Epithelial cell of esophagus (primary cell): Measurements from ENCODE around the gene RNF175.
"Not testable (repeated sequence)": the region's sequence is repeated elsewhere in the genome, so short reads cannot be mapped to it uniquely, and the experiment has no call there.

Experiments
- DNase-seq: peaks from one replicate; pipeline ENCODE4 v3.0.0; 2010; ENCODE audit warnings: low read depth
- H3K4me3 ChIP-seq: 2 replicates; pipeline ENCODE4 v1.5.1; 2011; ENCODE audit warnings: mild to moderate bottlenecking, low read length, control low read depth
- TF ChIP-seq, protein P1 (sequence below): IDR thresholded peaks from 2 replicates; pipeline ENCODE4 v1.5.1; 2011; ENCODE audit warnings: low read depth, mild to moderate bottlenecking, low read length, control low read depth, inconsistent platforms; ENCODE audit not compliant: insufficient read depth; ENCODE audit errors: missing control alignments

Gene RNF175

DNA sequence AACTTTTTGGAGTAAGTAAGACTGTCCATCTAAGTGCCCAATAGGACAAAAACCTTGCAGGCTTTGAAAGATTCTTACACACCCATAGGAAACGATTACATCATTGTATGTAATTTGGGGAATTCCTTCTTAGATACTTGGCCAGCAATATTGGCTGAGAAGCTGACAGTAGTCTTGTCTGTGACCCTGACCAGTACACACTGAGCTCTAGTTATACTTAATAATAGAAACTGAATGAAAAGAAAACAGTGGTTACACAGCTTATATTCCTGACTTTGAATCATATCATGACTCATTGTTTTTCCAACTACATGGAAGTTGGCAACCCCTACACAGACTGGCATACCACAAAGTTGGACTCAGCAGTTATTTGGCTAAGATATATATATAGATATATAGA, 82.8 kb downstream of the RNF175 start:
- TF ChIP-seq, protein P1, sequence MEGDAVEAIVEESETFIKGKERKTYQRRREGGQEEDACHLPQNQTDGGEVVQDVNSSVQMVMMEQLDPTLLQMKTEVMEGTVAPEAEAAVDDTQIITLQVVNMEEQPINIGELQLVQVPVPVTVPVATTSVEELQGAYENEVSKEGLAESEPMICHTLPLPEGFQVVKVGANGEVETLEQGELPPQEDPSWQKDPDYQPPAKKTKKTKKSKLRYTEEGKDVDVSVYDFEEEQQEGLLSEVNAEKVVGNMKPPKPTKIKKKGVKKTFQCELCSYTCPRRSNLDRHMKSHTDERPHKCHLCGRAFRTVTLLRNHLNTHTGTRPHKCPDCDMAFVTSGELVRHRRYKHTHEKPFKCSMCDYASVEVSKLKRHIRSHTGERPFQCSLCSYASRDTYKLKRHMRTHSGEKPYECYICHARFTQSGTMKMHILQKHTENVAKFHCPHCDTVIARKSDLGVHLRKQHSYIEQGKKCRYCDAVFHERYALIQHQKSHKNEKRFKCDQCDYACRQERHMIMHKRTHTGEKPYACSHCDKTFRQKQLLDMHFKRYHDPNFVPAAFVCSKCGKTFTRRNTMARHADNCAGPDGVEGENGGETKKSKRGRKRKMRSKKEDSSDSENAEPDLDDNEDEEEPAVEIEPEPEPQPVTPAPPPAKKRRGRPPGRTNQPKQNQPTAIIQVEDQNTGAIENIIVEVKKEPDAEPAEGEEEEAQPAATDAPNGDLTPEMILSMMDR = no peak
- no peak overlapping the region for H3K4me3 ChIP-seq
- DNase-seq = peak; percentile 91

DNA sequence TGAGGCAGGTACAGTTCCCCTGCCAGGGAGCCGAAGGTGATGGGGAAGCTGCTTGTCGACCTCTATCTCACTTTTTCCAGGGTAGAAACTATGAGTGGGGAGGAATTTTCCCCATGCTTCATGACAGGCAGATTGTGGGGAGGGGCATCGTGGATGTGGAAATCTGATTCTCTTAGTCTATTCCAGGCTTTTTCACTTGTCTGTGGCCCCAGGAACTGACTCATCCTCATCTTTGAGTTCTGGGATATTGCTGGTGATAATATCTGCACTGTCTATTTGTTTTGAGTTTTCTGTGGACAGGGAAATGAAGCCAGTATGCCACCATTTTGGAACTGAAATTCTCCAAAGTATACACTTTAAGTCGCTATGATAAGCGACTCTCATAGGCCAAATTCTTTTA, 83.3 kb downstream of the RNF175 start:
- peak; percentile 56 for DNase-seq
- TF ChIP-seq, protein P1 = no peak
- no peak overlapping the region for H3K4me3 ChIP-seq

DNA sequence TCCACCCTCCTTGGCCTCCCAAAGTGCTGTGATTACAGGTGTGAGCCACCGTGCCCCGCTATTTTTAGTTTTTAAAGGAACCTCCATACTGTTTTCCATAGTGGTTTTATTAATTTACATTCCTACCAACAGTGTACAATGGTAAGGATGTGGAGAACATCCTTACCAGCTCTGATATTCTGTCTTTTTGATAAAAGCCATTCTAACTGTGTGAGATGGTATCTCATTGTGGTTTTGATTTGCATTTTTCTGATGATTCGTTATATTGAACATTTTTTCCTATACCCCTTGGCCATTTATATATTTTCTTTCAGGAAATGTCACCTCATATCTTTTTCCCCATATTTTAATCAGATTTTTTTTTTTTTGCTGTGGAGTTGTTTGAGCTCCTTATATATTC, 90.0 kb downstream of the RNF175 start:
- no peak for DNase-seq
- TF ChIP-seq, protein P1 = no peak
- H3K4me3 ChIP-seq = no peak overlapping the region

DNA sequence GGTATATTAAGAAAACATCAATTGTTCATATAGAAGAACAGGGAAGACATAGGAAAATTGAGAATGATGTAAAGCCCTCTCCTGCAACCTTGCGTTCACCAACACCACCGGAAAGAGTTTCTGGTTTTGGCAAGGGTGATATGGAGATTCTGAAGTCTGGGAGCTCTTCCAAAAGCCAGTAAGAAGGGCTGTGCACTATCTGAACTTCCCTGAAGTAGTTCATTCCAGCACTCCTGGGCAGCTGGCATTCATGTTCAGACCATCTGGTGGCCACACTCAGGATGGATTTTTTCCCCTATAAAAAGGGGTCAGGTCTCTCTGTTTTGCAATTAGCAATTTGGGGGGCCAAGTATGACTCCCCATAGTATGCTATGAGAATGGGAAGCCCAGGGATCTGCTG, 91.2 kb downstream of the RNF175 start:
- no peak for DNase-seq

DNA sequence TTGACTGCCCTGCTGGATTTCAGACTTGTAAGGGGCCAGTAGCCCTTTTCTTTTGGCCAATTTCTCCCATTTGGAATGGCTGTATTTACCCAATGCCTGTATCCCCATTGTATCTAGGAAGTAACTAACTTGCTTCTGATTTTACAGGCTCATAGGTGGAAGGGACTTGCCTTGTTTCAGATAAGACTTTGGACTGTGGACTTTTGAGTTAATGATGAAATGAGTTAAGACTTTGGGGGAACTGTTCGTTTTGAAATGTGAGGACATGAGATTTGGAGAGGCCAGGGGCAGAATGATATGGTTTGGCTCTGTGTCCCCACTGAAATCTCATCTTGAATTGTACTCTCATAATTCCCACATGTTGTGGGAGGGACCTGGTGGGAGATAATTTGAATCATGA, 93.3 kb downstream of the RNF175 start:
- not testable (repeated sequence) for DNase-seq

More for the DNA sequence above, 91.2 kb downstream of the RNF175 start:
- TF ChIP-seq, protein P1 = no peak
- H3K4me3 ChIP-seq = no peak overlapping the region

DNA sequence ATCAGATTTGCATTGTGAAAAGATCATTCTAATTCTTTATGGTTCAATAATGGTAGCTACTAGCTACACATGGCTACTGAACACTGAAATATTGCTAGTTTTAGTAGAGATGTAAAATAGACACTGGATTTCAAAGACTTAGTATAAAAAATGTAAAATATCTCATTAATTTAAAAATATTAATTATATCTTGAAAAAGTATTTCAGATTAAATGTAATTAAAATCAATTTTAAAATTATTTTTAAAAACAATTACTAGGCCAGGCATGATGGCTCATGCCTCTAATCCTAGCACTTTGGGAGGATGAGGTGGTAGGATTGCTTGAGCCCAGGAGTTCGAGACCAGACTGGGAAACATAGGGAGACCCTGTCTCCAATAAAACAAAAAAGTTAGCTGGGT, 96.2 kb downstream of the RNF175 start:
- DNase-seq = no peak
- no peak overlapping the region for H3K4me3 ChIP-seq
- TF ChIP-seq, protein P1 = no peak

More for the DNA sequence above, 93.3 kb downstream of the RNF175 start:
- not testable (repeated sequence) for H3K4me3 ChIP-seq

DNA sequence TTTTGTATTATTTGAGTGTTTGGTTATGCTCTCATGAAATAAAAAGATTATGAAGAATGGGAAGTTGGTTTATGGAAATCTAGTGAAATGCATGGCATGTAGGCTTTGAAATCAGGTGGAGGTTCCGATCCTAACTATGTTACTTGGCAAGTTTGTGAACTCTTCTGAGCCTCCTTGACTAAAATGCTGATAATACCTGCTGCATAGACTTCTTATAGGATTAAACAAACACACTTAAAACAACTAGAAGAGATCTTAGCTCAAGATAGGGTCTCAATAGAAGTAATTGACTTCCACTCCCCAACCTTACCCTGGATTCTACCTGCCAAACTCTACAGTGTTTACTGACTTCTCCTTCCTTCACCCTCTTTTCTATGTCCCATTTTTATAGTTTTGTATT, 97.9 kb downstream of the RNF175 start:
- no peak overlapping the region for H3K4me3 ChIP-seq
- TF ChIP-seq, protein P1 = no peak

More for the DNA sequence above, 97.9 kb downstream of the RNF175 start:
- no peak for DNase-seq
